ENCODE data around the gene METTL24. TPM values are rescaled to one million over a fixed set of nuclear protein-coding genes. Genes with fewer than 3 reads are reported as not detected.

Gene METTL24
- total and polyA plus RNA-seq, 10 of the 15 experiments (the other 5 are each of a cell fraction or from before 2014, with no cell fraction given): 0.20 TPM; not detected in 9

DNA sequence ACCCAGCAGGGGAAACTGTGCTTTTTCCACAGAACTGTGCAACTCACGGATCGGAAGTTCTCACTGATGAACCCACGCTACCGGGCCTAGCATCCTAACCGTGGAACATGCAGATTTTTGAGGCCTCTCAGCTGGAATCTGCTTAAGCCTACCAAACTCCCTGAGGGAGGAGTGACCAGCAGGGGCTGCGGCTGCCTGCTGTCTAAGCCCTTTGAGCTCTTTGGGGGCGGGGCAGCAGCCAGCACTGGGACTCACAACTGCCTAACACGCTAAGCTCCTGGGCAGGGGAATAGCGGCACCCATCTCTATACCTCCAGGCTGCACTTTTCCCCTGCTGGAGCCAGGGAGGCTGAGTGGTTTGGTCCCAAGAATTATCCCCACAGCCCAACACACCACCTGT is 20.4 kb upstream of the METTL24 start:
- no peak overlapping the region for H3K27ac ChIP-seq (ENCODE audit: control insufficient read depth, insufficient read depth)
- H3K9me3 ChIP-seq (replicated peaks; ENCODE audit: control insufficient read depth, insufficient read depth, low read length): no peaks in the 10 kb centered on the region
- no peaks in the 10 kb centered on the region for H4K20me1 ChIP-seq (ENCODE audit: control insufficient read depth, insufficient read depth)
- H3K9ac ChIP-seq (ENCODE audit: control insufficient read depth, insufficient read depth, low read length): no peak overlapping the region
- H3K27me3 ChIP-seq (replicated peaks in 1 of 2; ENCODE audit: control insufficient read depth in 2 of 2, insufficient read depth in 2 of 2, low read length in 1 of 2): no peaks in the 10 kb centered on the region
- no peaks in the 10 kb centered on the region for H3K4me1 ChIP-seq (ENCODE audit: control insufficient read depth, insufficient read depth, low read length)
- FAIRE-seq (no peak), ATAC-seq (no peak), DNase-seq (ENCODE audit: low read depth, low spot score) (no peak)
- no peak overlapping the region for H2AFZ ChIP-seq (ENCODE audit: control insufficient read depth, low read depth, low read length)
- in situ Hi-C loops (cut with MboI): no loop called here
- POLR2A ChIA-PET: no interaction called here
- no peak overlapping the region for H3K4me3 ChIP-seq
- no peaks in the 10 kb centered on the region for H3K36me3 ChIP-seq (ENCODE audit: control insufficient read depth in 2 of 2, insufficient read depth in 2 of 2, low read length in 1 of 2)
- no TSS peak for BruUV-seq (replicated peaks)
- H3K4me2 ChIP-seq (ENCODE audit: control insufficient read depth, insufficient read depth): no peak overlapping the region
- H3K79me2 ChIP-seq (ENCODE audit: control insufficient read depth, insufficient read depth, low read length): no peaks in the 10 kb centered on the region
- SMC1A ChIA-PET (ENCODE audit: uncharacterized antibody, unreplicated experiment): no interaction called here
- TF ChIP-seq GABPA (IDR thresholded peaks at IDR 0.05; ENCODE audit: low read depth) (no peak), SRF (IDR thresholded peaks at IDR 0.05; ENCODE audit: low read depth in 2 of 2, low read length in 2 of 2) (no peak), TARDBP (IDR thresholded peaks at IDR 0.05; ENCODE audit: borderline replicate concordance) (no peak), EZH2 (IDR thresholded peaks at IDR 0.05; ENCODE audit: borderline replicate concordance, control insufficient read depth, low read depth, low read length) (no peak), TCF3 (IDR thresholded peaks at IDR 0.05; ENCODE audit: borderline replicate concordance, insufficient read depth, low read depth, low read length) (no peak), SMARCA5 (IDR thresholded peaks at IDR 0.05) (no peak), TAF1 (IDR thresholded peaks at IDR 0.05; ENCODE audit: borderline replicate concordance, low read depth, low read length) (no peak), SP1 (IDR thresholded peaks at IDR 0.05; ENCODE audit: low read depth, low read length) (no peak), RBBP5 (conservative IDR thresholded peaks at IDR 0.05) (no peak), BHLHE40 (IDR thresholded peaks at IDR 0.05; ENCODE audit: borderline replicate concordance in 1 of 2, low read depth in 2 of 2, low read length in 1 of 2) (no peak), SUZ12 (IDR thresholded peaks at IDR 0.05; ENCODE audit: unreplicated experiment) (no peak), NR2C1 (IDR thresholded peaks at IDR 0.05) (no peak), ZBED1 (IDR thresholded peaks at IDR 0.05; ENCODE audit: borderline replicate concordance) (no peak), ETV6 (conservative IDR thresholded peaks at IDR 0.05 in 1 of 2, IDR thresholded peaks at IDR 0.05 in 1 of 2; ENCODE audit: borderline replicate concordance in 1 of 2, low read depth in 1 of 2) (no peak), SPI1 (IDR thresholded peaks at IDR 0.05; ENCODE audit: borderline replicate concordance, insufficient read depth, low read depth, low read length) (no peak), RCOR1 (conservative IDR thresholded peaks at IDR 0.05; ENCODE audit: low read depth, low read length) (no peak)
- TF ChIP-seq, protein P1, sequence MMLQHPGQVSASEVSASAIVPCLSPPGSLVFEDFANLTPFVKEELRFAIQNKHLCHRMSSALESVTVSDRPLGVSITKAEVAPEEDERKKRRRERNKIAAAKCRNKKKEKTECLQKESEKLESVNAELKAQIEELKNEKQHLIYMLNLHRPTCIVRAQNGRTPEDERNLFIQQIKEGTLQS (IDR thresholded peaks at IDR 0.05; ENCODE audit: borderline replicate concordance, extremely low read depth, low read depth, low read length): no peak
- TF ChIP-seq, protein P2, sequence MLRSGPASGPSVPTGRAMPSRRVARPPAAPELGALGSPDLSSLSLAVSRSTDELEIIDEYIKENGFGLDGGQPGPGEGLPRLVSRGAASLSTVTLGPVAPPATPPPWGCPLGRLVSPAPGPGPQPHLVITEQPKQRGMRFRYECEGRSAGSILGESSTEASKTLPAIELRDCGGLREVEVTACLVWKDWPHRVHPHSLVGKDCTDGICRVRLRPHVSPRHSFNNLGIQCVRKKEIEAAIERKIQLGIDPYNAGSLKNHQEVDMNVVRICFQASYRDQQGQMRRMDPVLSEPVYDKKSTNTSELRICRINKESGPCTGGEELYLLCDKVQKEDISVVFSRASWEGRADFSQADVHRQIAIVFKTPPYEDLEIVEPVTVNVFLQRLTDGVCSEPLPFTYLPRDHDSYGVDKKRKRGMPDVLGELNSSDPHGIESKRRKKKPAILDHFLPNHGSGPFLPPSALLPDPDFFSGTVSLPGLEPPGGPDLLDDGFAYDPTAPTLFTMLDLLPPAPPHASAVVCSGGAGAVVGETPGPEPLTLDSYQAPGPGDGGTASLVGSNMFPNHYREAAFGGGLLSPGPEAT (IDR thresholded peaks at IDR 0.05; ENCODE audit: low read depth): no peak
- 65% methylated on average over 9 of the region's 9 CpGs for WGBS (ENCODE audit: insufficient coverage, insufficient replicate concordance, low lambda C conversion rate, missing lambda C conversion rate)
- RAD21 ChIA-PET (ENCODE audit: unreplicated experiment): no interaction called here
- CTCF ChIA-PET: no interaction called here
- intact Hi-C loops (cut with micrococcal nuclease; ENCODE audit: unreplicated experiment): no loop called here

Measured in GM12878 (cell line).